ENCODE results near the gene C1orf105.

DNA sequence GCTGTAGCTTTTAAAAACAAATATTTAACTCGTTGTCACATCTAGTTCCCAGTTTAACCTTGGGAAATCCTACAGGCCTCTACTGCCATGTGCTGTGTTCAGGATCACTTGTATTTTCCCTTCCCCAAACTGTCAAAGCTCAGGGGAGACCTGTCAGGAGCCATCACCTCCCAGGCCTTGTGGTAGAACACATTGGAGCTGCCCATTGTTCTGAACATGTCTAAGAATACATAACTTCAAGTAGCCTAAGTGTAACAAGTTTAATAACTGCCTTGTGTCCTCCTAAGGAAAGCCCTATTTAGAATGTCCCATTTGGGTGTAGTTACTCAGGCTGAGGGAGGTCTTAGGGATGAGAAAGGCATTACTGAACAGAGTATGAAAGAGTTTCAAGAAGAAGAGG is 52.0 kb downstream of the C1orf105 start:
- TF ChIP-seq EZH2 (IDR thresholded peaks at IDR 0.05) (no peak), EZH2phosphoT487 (IDR thresholded peaks at IDR 0.05) (no peak)
- TF ChIP-seq, protein P1, sequence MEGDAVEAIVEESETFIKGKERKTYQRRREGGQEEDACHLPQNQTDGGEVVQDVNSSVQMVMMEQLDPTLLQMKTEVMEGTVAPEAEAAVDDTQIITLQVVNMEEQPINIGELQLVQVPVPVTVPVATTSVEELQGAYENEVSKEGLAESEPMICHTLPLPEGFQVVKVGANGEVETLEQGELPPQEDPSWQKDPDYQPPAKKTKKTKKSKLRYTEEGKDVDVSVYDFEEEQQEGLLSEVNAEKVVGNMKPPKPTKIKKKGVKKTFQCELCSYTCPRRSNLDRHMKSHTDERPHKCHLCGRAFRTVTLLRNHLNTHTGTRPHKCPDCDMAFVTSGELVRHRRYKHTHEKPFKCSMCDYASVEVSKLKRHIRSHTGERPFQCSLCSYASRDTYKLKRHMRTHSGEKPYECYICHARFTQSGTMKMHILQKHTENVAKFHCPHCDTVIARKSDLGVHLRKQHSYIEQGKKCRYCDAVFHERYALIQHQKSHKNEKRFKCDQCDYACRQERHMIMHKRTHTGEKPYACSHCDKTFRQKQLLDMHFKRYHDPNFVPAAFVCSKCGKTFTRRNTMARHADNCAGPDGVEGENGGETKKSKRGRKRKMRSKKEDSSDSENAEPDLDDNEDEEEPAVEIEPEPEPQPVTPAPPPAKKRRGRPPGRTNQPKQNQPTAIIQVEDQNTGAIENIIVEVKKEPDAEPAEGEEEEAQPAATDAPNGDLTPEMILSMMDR (IDR thresholded peaks at IDR 0.05), result no peak

Measured in neural progenitor cell (in vitro differentiated cells).